HEK293 (cell line): ENCODE measurements around the gene CPEB3.

ENCODE experiments used
- CTCF ChIA-PET: fragments of 350-600 bp; formaldehyde crosslinking; extraction: SDS; loops from one replicate; lab custom pipeline; 2021; ENCODE audit warnings: antibody characterized with exemption; lab: Yijun Ruan, JAX
- POLR2A ChIA-PET: fragments of 300-600 bp; formaldehyde crosslinking; extraction: SDS; loops from one replicate; lab custom pipeline; 2020; ENCODE audit warnings: antibody characterized with exemption, inconsistent platforms; lab: Yijun Ruan, JAX
- H3K27ac ChIP-seq: fragments of 200-500 bp; sonication (Bioruptor generic); 2 replicates; pipeline ENCODE4 v1.5.1; 2014; ENCODE audit warnings: low read depth, low read length, control low read depth, inconsistent platforms; ENCODE audit errors: extremely low read depth
- H3K36me3 ChIP-seq, 2 experiments: fragments of 200-500 bp in 1 of 2; sonication (Bioruptor generic) in 1 of 2; 1 replicate in 1 of 2; 2 replicates in 1 of 2; pipeline ENCODE4 v1.5.1; 2014 to 2017; ENCODE audit warnings: inconsistent platforms in 2 of 2, low read length in 2 of 2; ENCODE audit not compliant: control insufficient read depth in 2 of 2, insufficient read depth in 1 of 2
- H3K4me1 ChIP-seq: fragments of 200-500 bp; sonication (Bioruptor generic); 2 replicates; pipeline ENCODE4 v1.5.1; 2014; ENCODE audit warnings: mild to moderate bottlenecking, low read length, inconsistent platforms; ENCODE audit not compliant: control insufficient read depth, insufficient read depth
- H3K4me3 ChIP-seq: 2 replicates; pipeline ENCODE4 v1.5.1; 2011; ENCODE audit warnings: low read depth, mild to moderate bottlenecking, control low read depth, low read length, moderate library complexity
- H3K9me3 ChIP-seq: fragments of 200-500 bp; sonication (Bioruptor generic); 2 replicates; pipeline ENCODE4 v1.5.1; 2014; ENCODE audit warnings: low read depth, low read length, inconsistent platforms; ENCODE audit not compliant: control insufficient read depth, insufficient read depth
- EGR2 ChIP-seq: fragments of 450-650 bp; formaldehyde crosslinking; IDR thresholded peaks from 2 replicates; pipeline ENCODE4 v1.5.1; 2016; ENCODE audit warnings: low read depth, missing biosample characterization, missing genetic modification characterization
- FEZF1 ChIP-seq: fragments of 450-650 bp; formaldehyde crosslinking; IDR thresholded peaks from 2 replicates; pipeline ENCODE4 v1.5.1; 2016; ENCODE audit warnings: missing biosample characterization, missing genetic modification characterization
- KLF1 ChIP-seq: fragments of 450-650 bp; formaldehyde crosslinking; IDR thresholded peaks from 2 replicates; pipeline ENCODE4 v1.5.1; 2016; ENCODE audit warnings: missing biosample characterization, missing genetic modification characterization
- OSR2 ChIP-seq: fragments of 450-650 bp; formaldehyde crosslinking; IDR thresholded peaks from 2 replicates; pipeline ENCODE4 v1.5.1; 2016; ENCODE audit warnings: missing biosample characterization, missing genetic modification characterization
- SP7 ChIP-seq: fragments of 450-650 bp; formaldehyde crosslinking; IDR thresholded peaks from 2 replicates; pipeline ENCODE4 v1.5.1; 2016; ENCODE audit warnings: missing biosample characterization, missing genetic modification characterization
- YY2 ChIP-seq: fragments of 450-650 bp; formaldehyde crosslinking; IDR thresholded peaks from 2 replicates; pipeline ENCODE4 v1.5.1; 2016; ENCODE audit warnings: missing biosample characterization, missing genetic modification characterization
- ZBTB20 ChIP-seq: fragments of 450-650 bp; formaldehyde crosslinking; IDR thresholded peaks from 2 replicates; pipeline ENCODE4 v1.5.1; 2016; ENCODE audit warnings: missing biosample characterization, missing genetic modification characterization
- ZFHX2 ChIP-seq: fragments of 450-650 bp; formaldehyde crosslinking; conservative IDR thresholded peaks from 2 replicates; pipeline ENCODE4 v1.5.1; 2016; ENCODE audit warnings: missing biosample characterization, missing genetic modification characterization
- ZNF10 ChIP-seq: fragments of 450-650 bp; formaldehyde crosslinking; IDR thresholded peaks from 2 replicates; pipeline ENCODE4 v1.5.1; 2017; ENCODE audit warnings: missing biosample characterization, missing genetic modification characterization
- ZNF114 ChIP-seq: fragments of 450-650 bp; formaldehyde crosslinking; IDR thresholded peaks from 2 replicates; pipeline ENCODE4 v1.5.0; 2017; ENCODE audit warnings: missing biosample characterization, missing genetic modification characterization
- ZNF221 ChIP-seq: fragments of 450-650 bp; formaldehyde crosslinking; IDR thresholded peaks from 2 replicates; pipeline ENCODE4 v1.5.1; 2017; ENCODE audit warnings: missing biosample characterization, missing genetic modification characterization, borderline replicate concordance
- ZNF423 ChIP-seq: fragments of 450-650 bp; formaldehyde crosslinking; IDR thresholded peaks from 2 replicates; pipeline ENCODE4 v1.5.1; 2016; ENCODE audit warnings: missing biosample characterization, missing genetic modification characterization
- ZNF530 ChIP-seq: fragments of 450-650 bp; formaldehyde crosslinking; IDR thresholded peaks from 2 replicates; pipeline ENCODE4 v1.5.1; 2016; ENCODE audit warnings: low read depth, missing biosample characterization, missing genetic modification characterization
- ZNF561 ChIP-seq: fragments of 450-650 bp; IDR thresholded peaks from 2 replicates; pipeline ENCODE4 v1.5.1; 2018; ENCODE audit warnings: missing biosample characterization, missing genetic modification characterization, borderline replicate concordance
- ZNF843 ChIP-seq: fragments of 450-650 bp; formaldehyde crosslinking; IDR thresholded peaks from 2 replicates; pipeline ENCODE4 v1.5.1; 2016; ENCODE audit warnings: missing biosample characterization, missing genetic modification characterization
- ZSCAN16 ChIP-seq: fragments of 450-650 bp; formaldehyde crosslinking; IDR thresholded peaks from 2 replicates; pipeline ENCODE4 v1.5.1; 2016; ENCODE audit warnings: missing biosample characterization, missing genetic modification characterization
- TF ChIP-seq, protein P1 (sequence below): fragments of 450-650 bp; formaldehyde crosslinking; IDR thresholded peaks from 2 replicates; pipeline ENCODE4 v1.5.1; 2016; ENCODE audit warnings: missing biosample characterization, missing genetic modification characterization, borderline replicate concordance
- TF ChIP-seq, protein P2 (sequence below): fragments of 450-650 bp; formaldehyde crosslinking; IDR thresholded peaks from 2 replicates; pipeline ENCODE4 v1.5.1; 2016; ENCODE audit warnings: missing biosample characterization, missing genetic modification characterization
- TF ChIP-seq, protein P3 (sequence below): fragments of 450-650 bp; formaldehyde crosslinking; IDR thresholded peaks from 2 replicates; pipeline ENCODE4 v1.5.1; 2017; ENCODE audit warnings: missing biosample characterization, mild to moderate bottlenecking, missing genetic modification characterization, moderate library complexity
- TF ChIP-seq, protein P4 (sequence below): fragments of 450-650 bp; formaldehyde crosslinking; IDR thresholded peaks from 2 replicates; pipeline ENCODE4 v1.5.1; 2017; ENCODE audit warnings: missing biosample characterization, missing genetic modification characterization

The CPEB3 gene

DNA sequence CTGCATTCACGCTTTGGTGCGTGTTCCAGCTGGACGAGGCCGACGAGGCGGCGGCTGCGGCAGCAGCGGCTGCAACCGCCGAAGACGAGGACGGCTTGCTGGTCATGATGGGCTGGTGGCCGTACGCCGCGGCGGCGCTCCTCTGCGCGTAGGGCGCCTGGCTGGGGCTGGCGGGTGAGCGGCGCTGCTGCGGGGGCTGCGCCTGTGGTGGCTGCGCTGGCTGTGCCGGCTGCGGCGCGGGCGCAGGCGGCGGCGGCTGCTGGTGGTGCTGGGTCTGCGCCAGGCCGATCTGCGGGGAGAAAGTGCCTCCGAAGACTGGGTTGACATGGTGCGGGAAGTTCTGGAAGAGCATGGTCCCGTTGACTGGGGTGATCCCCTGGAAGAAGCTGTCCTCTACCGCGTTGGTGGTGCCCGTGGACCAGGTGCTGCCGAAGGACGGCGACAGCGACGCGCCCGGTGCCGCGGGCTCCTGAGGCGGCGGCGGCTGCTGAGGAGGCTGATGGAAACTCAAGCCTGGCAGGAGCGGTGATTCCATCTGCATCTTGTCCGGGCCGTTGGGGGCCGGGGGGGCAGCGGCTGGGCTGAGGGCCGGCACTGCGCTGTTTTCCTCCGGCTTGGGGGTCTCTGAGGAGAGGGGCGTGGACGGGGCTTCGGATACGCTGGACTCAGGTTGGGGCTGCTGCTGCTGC, 51.1 kb downstream of the CPEB3 start (continued):
- TF ChIP-seq, protein P1, sequence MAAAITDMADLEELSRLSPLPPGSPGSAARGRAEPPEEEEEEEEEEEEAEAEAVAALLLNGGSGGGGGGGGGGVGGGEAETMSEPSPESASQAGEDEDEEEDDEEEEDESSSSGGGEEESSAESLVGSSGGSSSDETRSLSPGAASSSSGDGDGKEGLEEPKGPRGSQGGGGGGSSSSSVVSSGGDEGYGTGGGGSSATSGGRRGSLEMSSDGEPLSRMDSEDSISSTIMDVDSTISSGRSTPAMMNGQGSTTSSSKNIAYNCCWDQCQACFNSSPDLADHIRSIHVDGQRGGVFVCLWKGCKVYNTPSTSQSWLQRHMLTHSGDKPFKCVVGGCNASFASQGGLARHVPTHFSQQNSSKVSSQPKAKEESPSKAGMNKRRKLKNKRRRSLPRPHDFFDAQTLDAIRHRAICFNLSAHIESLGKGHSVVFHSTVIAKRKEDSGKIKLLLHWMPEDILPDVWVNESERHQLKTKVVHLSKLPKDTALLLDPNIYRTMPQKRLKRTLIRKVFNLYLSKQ = no peak
- TF ChIP-seq, protein P2, sequence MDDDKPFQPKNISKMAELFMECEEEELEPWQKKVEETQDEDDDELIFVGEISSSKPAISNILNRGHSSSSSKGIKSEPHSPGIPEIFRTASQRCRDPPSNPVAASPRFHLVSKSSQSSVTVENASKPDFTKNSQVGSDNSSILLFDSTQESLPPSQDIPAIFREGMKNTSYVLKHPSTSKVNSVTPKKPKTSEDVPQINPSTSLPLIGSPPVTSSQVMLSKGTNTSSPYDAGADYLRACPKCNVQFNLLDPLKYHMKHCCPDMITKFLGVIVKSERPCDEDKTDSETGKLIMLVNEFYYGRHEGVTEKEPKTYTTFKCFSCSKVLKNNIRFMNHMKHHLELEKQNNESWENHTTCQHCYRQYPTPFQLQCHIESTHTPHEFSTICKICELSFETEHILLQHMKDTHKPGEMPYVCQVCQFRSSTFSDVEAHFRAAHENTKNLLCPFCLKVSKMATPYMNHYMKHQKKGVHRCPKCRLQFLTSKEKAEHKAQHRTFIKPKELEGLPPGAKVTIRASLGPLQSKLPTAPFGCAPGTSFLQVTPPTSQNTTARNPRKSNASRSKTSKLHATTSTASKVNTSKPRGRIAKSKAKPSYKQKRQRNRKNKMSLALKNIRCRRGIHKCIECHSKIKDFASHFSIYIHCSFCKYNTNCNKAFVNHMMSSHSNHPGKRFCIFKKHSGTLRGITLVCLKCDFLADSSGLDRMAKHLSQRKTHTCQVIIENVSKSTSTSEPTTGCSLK (tag by site-specific recombination) = no peak
- no peak for TF ChIP-seq ZNF561 (tag by site-specific recombination)
- TF ChIP-seq ZNF843 (tag by site-specific recombination) = peak; percentile 33; the same call in 1 of the 2 replicates

DNA sequence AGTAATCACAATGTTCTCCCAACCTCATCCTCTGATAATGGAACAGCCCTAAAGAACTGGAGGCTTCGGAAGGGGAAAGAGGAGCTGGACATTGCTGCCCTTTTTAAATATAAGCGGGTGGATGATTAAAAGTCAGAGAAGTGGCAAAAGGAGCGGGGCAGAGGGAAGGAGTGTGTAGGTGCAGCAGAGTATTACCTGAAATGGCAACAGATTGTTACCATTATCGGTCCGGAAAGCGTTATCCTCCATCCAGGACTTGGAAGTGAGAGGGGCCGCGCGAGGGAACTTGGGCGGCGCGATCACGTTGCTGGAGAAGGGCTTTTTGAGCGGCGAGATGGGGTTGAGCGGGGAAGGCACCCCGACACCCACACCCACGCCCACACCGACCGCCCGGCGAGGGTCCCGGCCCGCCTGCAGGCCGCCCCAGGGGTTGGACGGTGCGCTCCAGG, 51.7 kb downstream of the CPEB3 start:
- CTCF ChIA-PET = interaction anchor here (0.7 kb wide), 1 partner anchor 1013 kb away, joined by 3 read pairs; no protein-coding TSS in a partner anchor
- Histone ChIP-seq H3K4me1 (peaks cover 9% of the 10 kb centered on the region; the same call in 1 of the 2 replicates), H3K4me3 (peak overlapping the region; percentile 68), H3K36me3 (no peaks in the 10 kb centered on the region), H3K9me3 (no peaks in the 10 kb centered on the region), H3K27ac (no peak overlapping the region; the same call in 1 of the 2 replicates)
- TF ChIP-seq ZSCAN16 (tag by site-specific recombination) (no peak), ZFHX2 (tag by site-specific recombination) (peak; percentile 73; the same call in 1 of the 2 replicates), ZNF423 (tag by site-specific recombination) (0 out of 2 replicates have a peak, but pooled peaks have one; percentile 56), EGR2 (tag by site-specific recombination) (peak; percentile 35; the same call in 1 of the 2 replicates), ZNF114 (tag by site-specific recombination) (no peak)
- POLR2A ChIA-PET = interaction anchor here (0.5 to 1.0 kb wide), 2 partner anchors 52 to 338 kb away, joined by 3 to 7 read pairs; partner anchors contain the start of genes CPEB3 and MARCHF5

DNA sequence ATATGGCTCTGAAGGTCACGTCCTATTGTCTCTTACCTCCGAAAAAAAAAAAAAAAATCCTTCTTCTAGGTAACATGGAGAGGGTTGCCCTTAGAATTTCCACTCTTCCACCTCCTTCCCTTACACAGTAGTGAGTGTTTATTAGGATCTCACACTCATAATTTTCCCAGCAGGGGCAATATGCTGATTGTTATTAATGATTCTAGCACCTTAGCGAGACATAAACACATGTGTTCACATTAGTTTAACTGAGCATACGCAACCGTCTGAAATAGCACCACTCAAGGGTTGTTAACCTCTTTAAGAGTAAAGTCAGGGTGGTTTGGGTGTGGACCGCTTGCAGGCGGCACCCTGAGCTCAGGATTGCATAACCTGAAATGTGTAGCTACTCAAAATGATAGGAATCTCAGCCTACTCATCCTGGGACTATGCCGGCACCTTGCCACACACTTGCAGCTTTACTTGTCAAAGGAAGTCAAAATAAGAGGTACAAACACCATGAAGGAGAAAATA, 52.2 kb downstream of the CPEB3 start:
- TF ChIP-seq ZBTB20 (tag by site-specific recombination) (peak; percentile 57), ZNF221 (tag by site-specific recombination) (no peak), SP7 (tag by site-specific recombination) (peak; percentile 50; the same call in 1 of the 2 replicates), OSR2 (tag by site-specific recombination) (peak; percentile 49; the same call in 1 of the 2 replicates), KLF1 (tag by site-specific recombination) (peak; percentile 28; the same call in 1 of the 2 replicates), YY2 (peak; percentile 15; the same call in 1 of the 2 replicates), ZNF10 (0 out of 2 replicates have a peak, but pooled peaks have one; percentile 9), ZNF530 (no peak), FEZF1 (peak; percentile 20; the same call in 1 of the 2 replicates)
- TF ChIP-seq, protein P3, sequence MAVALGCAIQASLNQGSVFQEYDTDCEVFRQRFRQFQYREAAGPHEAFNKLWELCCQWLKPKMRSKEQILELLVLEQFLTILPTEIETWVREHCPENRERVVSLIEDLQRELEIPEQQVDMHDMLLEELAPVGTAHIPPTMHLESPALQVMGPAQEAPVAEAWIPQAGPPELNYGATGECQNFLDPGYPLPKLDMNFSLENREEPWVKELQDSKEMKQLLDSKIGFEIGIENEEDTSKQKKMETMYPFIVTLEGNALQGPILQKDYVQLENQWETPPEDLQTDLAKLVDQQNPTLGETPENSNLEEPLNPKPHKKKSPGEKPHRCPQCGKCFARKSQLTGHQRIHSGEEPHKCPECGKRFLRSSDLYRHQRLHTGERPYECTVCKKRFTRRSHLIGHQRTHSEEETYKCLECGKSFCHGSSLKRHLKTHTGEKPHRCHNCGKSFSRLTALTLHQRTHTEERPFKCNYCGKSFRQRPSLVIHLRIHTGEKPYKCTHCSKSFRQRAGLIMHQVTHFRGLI = no peak
- TF ChIP-seq, protein P1 = no peak
- TF ChIP-seq, protein P4, sequence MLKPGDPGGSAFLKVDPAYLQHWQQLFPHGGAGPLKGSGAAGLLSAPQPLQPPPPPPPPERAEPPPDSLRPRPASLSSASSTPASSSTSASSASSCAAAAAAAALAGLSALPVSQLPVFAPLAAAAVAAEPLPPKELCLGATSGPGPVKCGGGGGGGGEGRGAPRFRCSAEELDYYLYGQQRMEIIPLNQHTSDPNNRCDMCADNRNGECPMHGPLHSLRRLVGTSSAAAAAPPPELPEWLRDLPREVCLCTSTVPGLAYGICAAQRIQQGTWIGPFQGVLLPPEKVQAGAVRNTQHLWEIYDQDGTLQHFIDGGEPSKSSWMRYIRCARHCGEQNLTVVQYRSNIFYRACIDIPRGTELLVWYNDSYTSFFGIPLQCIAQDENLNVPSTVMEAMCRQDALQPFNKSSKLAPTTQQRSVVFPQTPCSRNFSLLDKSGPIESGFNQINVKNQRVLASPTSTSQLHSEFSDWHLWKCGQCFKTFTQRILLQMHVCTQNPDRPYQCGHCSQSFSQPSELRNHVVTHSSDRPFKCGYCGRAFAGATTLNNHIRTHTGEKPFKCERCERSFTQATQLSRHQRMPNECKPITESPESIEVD (tag by site-specific recombination) = 0 out of 2 replicates have a peak, but pooled peaks have one; percentile 20
- TF ChIP-seq, all 188 proteins: peak for 8
- no peak overlapping the region for H3K4me3 ChIP-seq
- ChIA-PET POLR2A (interaction anchor here (1.0 kb wide), 1 partner anchor 52 kb away, joined by 3 read pairs; the partner anchor contains the start of genes CPEB3 and MARCHF5), CTCF (interaction anchor here (0.7 kb wide), 1 partner anchor 1012 kb away, joined by 3 read pairs; no protein-coding TSS in a partner anchor)
- H3K27ac ChIP-seq = no peak overlapping the region
- no peaks in the 10 kb centered on the region for H3K9me3 ChIP-seq
- peaks cover 9% of the 10 kb centered on the region; the same call in 1 of the 2 replicates for H3K4me1 ChIP-seq
- no peaks in the 10 kb centered on the region; a peak in 1 of 3 replicates for H3K36me3 ChIP-seq
